GM23248 (cell line): Measurements from ENCODE around the gene CACNB4. TPM values are rescaled to one million over a fixed set of nuclear protein-coding genes. Genes with fewer than 3 reads are reported as not detected.

Experiments used
- DNase-seq: peaks from one replicate; pipeline ENCODE4 v3.0.0-alpha.2; 2015
- H2AFZ ChIP-seq: fragments of 200-600 bp; sonication (generic); 2 replicates; pipeline ENCODE4 v1.6.1; 2016; ENCODE audit warnings: antibody characterized with exemption
- H3F3A ChIP-seq: fragments of 200-600 bp; sonication (generic); 2 replicates; pipeline ENCODE4 v1.6.1; 2016; ENCODE audit warnings: mild to moderate bottlenecking, antibody characterized with exemption, mixed run types; ENCODE audit not compliant: insufficient read depth
- H3K27ac ChIP-seq: fragments of 200-600 bp; sonication (generic); 2 replicates; pipeline ENCODE4 v1.5.1; 2016; ENCODE audit warnings: mild to moderate bottlenecking
- H3K27me3 ChIP-seq: fragments of 200-600 bp; sonication (generic); replicated peaks from 2 replicates; pipeline ENCODE4 v1.6.1; 2016; ENCODE audit warnings: mild to moderate bottlenecking; ENCODE audit not compliant: insufficient read depth
- H3K36me3 ChIP-seq: fragments of 200-600 bp; sonication (generic); 2 replicates; pipeline ENCODE4 v1.6.1; 2016; ENCODE audit warnings: low read depth, mild to moderate bottlenecking
- H3K4me1 ChIP-seq: fragments of 200-600 bp; sonication (generic); 2 replicates; pipeline ENCODE4 v1.6.1; 2016; ENCODE audit warnings: mild to moderate bottlenecking; ENCODE audit not compliant: insufficient read depth
- H3K4me2 ChIP-seq: fragments of 200-600 bp; sonication (generic); one replicate; pipeline ENCODE4 v1.6.1; 2016; ENCODE audit warnings: mild to moderate bottlenecking; ENCODE audit not compliant: unreplicated experiment
- H3K4me3 ChIP-seq: fragments of 200-600 bp; sonication (generic); 2 replicates; pipeline ENCODE4 v1.5.1; 2016; ENCODE audit warnings: mild to moderate bottlenecking
- H3K79me2 ChIP-seq: fragments of 200-600 bp; sonication (generic); 2 replicates; pipeline ENCODE4 v1.6.1; 2016; ENCODE audit warnings: mild to moderate bottlenecking; ENCODE audit not compliant: insufficient read depth
- H3K9ac ChIP-seq: fragments of 200-600 bp; sonication (generic); 2 replicates; pipeline ENCODE4 v1.6.1; 2016; ENCODE audit warnings: mild to moderate bottlenecking
- H3K9me2 ChIP-seq: fragments of 200-600 bp; sonication (generic); 2 replicates; pipeline ENCODE4 v1.6.1; 2016; ENCODE audit warnings: mixed run types, mild to moderate bottlenecking, moderate library complexity; ENCODE audit not compliant: insufficient read depth
- H3K9me3 ChIP-seq: fragments of 200-600 bp; sonication (generic); one replicate; pipeline ENCODE4 v1.6.1; 2017; ENCODE audit warnings: low read depth
- H4K20me1 ChIP-seq: fragments of 200-600 bp; sonication (generic); 2 replicates; pipeline ENCODE4 v1.6.0; 2016; ENCODE audit not compliant: insufficient read depth
- EZH2 ChIP-seq: fragments of 200-600 bp; sonication (generic); IDR thresholded peaks from 2 replicates; pipeline ENCODE4 v1.6.1; 2018; ENCODE audit warnings: antibody characterized with exemption, mild to moderate bottlenecking; ENCODE audit not compliant: insufficient read depth, poor library complexity, severe bottlenecking
- EZH2phosphoT487 ChIP-seq: fragments of 200-600 bp; sonication (generic); IDR thresholded peaks from 2 replicates; pipeline ENCODE4 v1.6.1; 2018; ENCODE audit warnings: antibody characterized with exemption, moderate library complexity, mild to moderate bottlenecking, low read depth; ENCODE audit not compliant: insufficient read depth
- WGBS, 2 experiments: methylation state at CpG; one replicate each; pipeline ENCODE4 v1.1.6; 2015 to 2017; ENCODE audit warnings: low lambda C conversion rate in 2 of 2, low coverage in 1 of 2; ENCODE audit errors: missing lambda C conversion rate in 2 of 2; 5-methylcytosine and 5-hydroxymethylcytosine counted together
- in situ Hi-C: fragments of 300-500 bp; cut with MboI; formaldehyde crosslinking; loops from 2 replicates; pipeline ENCODE4 v1.15.0; 2020
- polyA plus RNA-seq: library from polyadenylated mRNA; unstranded; fragments of >200 nt; fragmentation: Nextera tagmentation; extraction: Ambion mirVana; gene quantifications from 2 replicates; pipeline ENCODE4 v1.2.1, GENCODE V29; 2016
- total RNA-seq: library from RNA; depleted of rRNA; stranded (reverse); fragments of >200 nt; shearing (Covaris generic); gene quantifications from 2 replicates; pipeline ENCODE4 v1.2.3, GENCODE V29; 2014

Gene CACNB4
- total and polyA plus RNA-seq, 2 experiments from 2014 or later = 0.05 to 0.11 TPM

GRCh38 chr2:151791545-151791944, 307.3 kb downstream of the CACNB4 start:
- Histone ChIP-seq H3K36me3 (peaks cover 12% of the 10 kb centered on the region), H3K79me2 (no peaks in the 10 kb centered on the region), H3F3A (0 out of 2 replicates have a peak, but pooled peaks cover 6% of the 10 kb centered on the region), H2AFZ (no peak overlapping the region), H3K27ac (no peak overlapping the region), H3K4me3 (no peak overlapping the region), H3K9ac (no peak overlapping the region), H3K9me2 (no peaks in the 10 kb centered on the region), H3K4me1 (peaks cover 13% of the 10 kb centered on the region), H3K4me2 (no peak overlapping the region), H3K9me3 (no peaks in the 10 kb centered on the region), H4K20me1 (no peaks in the 10 kb centered on the region), H3K27me3 (no peaks in the 10 kb centered on the region)
- in situ Hi-C loops = no loop called here
- DNase-seq = no peak
- WGBS, 2 experiments = 97 to 100% methylated on average over 3 of the region's 3 CpGs
- TF ChIP-seq EZH2phosphoT487 (no peak), EZH2 (no peak)

GRCh38 chr2:151790689-151791088, 308.2 kb downstream of the CACNB4 start:
- peaks cover 4% of the 10 kb centered on the region for H3K4me1 ChIP-seq
- DNase-seq = no peak
- peaks cover 12% of the 10 kb centered on the region for H3K36me3 ChIP-seq
- no peaks in the 10 kb centered on the region for H3F3A ChIP-seq
- in situ Hi-C loops = no loop called here
- no peak overlapping the region for H3K9ac ChIP-seq
- H3K9me2 ChIP-seq = no peaks in the 10 kb centered on the region
- H3K27ac ChIP-seq = no peak overlapping the region
- no peaks in the 10 kb centered on the region for H3K27me3 ChIP-seq
- no peak overlapping the region for H3K4me2 ChIP-seq
- 88% methylated on average over 1 of the region's 1 CpG for WGBS, 2 experiments
- H2AFZ ChIP-seq = no peak overlapping the region
- no peak overlapping the region for H3K4me3 ChIP-seq
- H3K79me2 ChIP-seq = no peaks in the 10 kb centered on the region
- no peaks in the 10 kb centered on the region for H4K20me1 ChIP-seq
- TF ChIP-seq EZH2 = no peak
- no peak for TF ChIP-seq EZH2phosphoT487
- H3K9me3 ChIP-seq = no peaks in the 10 kb centered on the region

GRCh38 chr2:151789055-151789834, 309.6 kb downstream of the CACNB4 start:
- Histone ChIP-seq H3K9ac (no peak overlapping the region), H2AFZ (no peak overlapping the region), H3K4me2 (no peak overlapping the region), H3K36me3 (peaks cover 12% of the 10 kb centered on the region), H3K27me3 (no peaks in the 10 kb centered on the region), H3K9me3 (no peaks in the 10 kb centered on the region), H3K4me3 (no peak overlapping the region), H3K4me1 (no peaks in the 10 kb centered on the region), H4K20me1 (no peaks in the 10 kb centered on the region), H3F3A (no peaks in the 10 kb centered on the region), H3K79me2 (no peaks in the 10 kb centered on the region), H3K9me2 (no peaks in the 10 kb centered on the region), H3K27ac (no peak overlapping the region)
- in situ Hi-C loops = no loop called here
- no peak for TF ChIP-seq EZH2
- no peak for TF ChIP-seq EZH2phosphoT487
- no peak for DNase-seq
- 92 to 96% methylated on average over 4 of the region's 4 CpGs for WGBS, 2 experiments

- no peaks in the 10 kb centered on the region for H3K9me3 ChIP-seq
- no peak overlapping the region for H3K4me2 ChIP-seq
- H3K27me3 ChIP-seq = no peaks in the 10 kb centered on the region
- TF ChIP-seq EZH2 (no peak), EZH2phosphoT487 (no peak)
- DNase-seq = no peak
- no peaks in the 10 kb centered on the region for H3F3A ChIP-seq
- no peak overlapping the region for H3K9ac ChIP-seq
- H3K36me3 ChIP-seq = peaks cover 2% of the 10 kb centered on the region
- H3K4me3 ChIP-seq = no peak overlapping the region
- 100% methylated on average over 1 of the region's 1 CpG for WGBS, 2 experiments
- H4K20me1 ChIP-seq = no peaks in the 10 kb centered on the region
- in situ Hi-C loops = no loop called here
- H3K4me1 ChIP-seq = no peaks in the 10 kb centered on the region
- H3K9me2 ChIP-seq = no peaks in the 10 kb centered on the region
- no peaks in the 10 kb centered on the region for H3K79me2 ChIP-seq
- H3K27ac ChIP-seq = no peak overlapping the region
- H2AFZ ChIP-seq = no peak overlapping the region
Measured at GRCh38 chr2:151786483-151786882, 312.4 kb downstream of the CACNB4 start.
